ENCODE measurements around the gene MED9.

DNA sequence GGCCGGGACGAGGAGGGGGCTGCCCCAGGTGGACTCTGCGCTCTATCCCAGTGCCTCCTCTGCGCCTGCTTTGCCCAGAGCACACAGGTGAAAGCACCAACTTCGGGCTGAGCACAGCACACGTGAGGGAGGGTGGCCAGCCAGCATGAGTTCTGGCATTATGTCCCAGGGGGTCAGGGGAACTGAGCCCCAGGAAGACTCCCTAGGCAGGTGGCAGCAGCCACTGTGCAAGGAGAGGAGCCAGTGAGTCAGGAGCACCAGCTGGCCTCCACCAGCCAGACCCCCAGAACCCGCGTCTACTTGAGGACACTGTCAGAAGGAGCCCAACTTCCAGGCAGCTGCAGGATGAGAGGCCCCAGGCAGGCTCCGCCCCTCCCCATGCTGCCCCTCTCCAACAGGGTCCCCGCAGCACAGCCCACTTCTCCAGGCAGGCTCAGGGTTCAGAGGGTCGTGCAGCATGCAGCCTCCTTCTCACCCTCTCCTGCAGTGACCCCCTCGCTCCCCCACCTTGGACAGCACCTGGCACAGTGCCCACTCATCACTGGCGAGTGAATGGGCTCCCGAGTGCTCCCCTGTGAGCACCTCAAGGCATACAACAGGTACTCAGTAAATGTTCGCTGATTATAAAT is 63.6 kb downstream of the MED9 start:
- TF ChIP-seq, protein P1, sequence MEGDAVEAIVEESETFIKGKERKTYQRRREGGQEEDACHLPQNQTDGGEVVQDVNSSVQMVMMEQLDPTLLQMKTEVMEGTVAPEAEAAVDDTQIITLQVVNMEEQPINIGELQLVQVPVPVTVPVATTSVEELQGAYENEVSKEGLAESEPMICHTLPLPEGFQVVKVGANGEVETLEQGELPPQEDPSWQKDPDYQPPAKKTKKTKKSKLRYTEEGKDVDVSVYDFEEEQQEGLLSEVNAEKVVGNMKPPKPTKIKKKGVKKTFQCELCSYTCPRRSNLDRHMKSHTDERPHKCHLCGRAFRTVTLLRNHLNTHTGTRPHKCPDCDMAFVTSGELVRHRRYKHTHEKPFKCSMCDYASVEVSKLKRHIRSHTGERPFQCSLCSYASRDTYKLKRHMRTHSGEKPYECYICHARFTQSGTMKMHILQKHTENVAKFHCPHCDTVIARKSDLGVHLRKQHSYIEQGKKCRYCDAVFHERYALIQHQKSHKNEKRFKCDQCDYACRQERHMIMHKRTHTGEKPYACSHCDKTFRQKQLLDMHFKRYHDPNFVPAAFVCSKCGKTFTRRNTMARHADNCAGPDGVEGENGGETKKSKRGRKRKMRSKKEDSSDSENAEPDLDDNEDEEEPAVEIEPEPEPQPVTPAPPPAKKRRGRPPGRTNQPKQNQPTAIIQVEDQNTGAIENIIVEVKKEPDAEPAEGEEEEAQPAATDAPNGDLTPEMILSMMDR (IDR thresholded peaks at IDR 0.05): no peak
- TF ChIP-seq ZFX (IDR thresholded peaks at IDR 0.05; ENCODE audit: borderline replicate concordance): no peak
